Tibial nerve (tissue), 4 donors: ENCODE results near the gene PRKCZ. TPM values are rescaled to one million over a fixed set of nuclear protein-coding genes. Genes with fewer than 3 reads are reported as not detected.

Experiments used
- DNase-seq, 2 donors: peaks; one replicate each; pipeline ENCODE4 v3.0.0-alpha.2; 2019; ENCODE audit warnings: low spot score in 2 of 2
- H3K27ac ChIP-seq, 4 donors: fragments of 200-600 bp; sonication (generic) in 3 of 4; one replicate each; pipeline ENCODE4 v1.5.1; 2017 to 2019; ENCODE audit warnings: mild to moderate bottlenecking in 1 of 4
- H3K27me3 ChIP-seq, 2 donors: fragments of 200-600 bp; sonication (generic) in 1 of 2; one replicate each; pipeline versions ENCODE4 v1.5.1 to v1.6.0; 2017 to 2019
- H3K36me3 ChIP-seq, 3 donors: fragments of 200-600 bp; sonication (generic); one replicate each; pipeline ENCODE4 v1.5.1; 2018 to 2019
- H3K4me1 ChIP-seq, 4 donors: fragments of 200-600 bp; sonication (generic) in 3 of 4; one replicate each; pipeline ENCODE4 v1.5.1; 2017 to 2019
- H3K4me3 ChIP-seq, 4 donors: fragments of 200-600 bp; sonication (generic) in 3 of 4; one replicate each; pipeline ENCODE4 v1.5.1; 2017 to 2019; ENCODE audit warnings: mild to moderate bottlenecking in 1 of 4, moderate library complexity in 1 of 4
- H3K9me3 ChIP-seq, 4 donors: fragments of 200-600 bp; sonication (generic) in 3 of 4; one replicate each; pipeline ENCODE4 v1.5.1; 2017 to 2019
- CTCF ChIP-seq, 5 experiments: fragments of 200-600 bp in 3 of 5; fragments of 450-650 bp in 2 of 5; sonication (generic) in 3 of 5; IDR thresholded peaks; one replicate each; pipeline ENCODE4 v1.5.1; 2016 to 2019; ENCODE audit warnings: antibody characterized with exemption in 5 of 5, mild to moderate bottlenecking in 3 of 5, moderate library complexity in 2 of 5
- EP300 ChIP-seq, 2 donors: sonication (generic); formaldehyde crosslinking; IDR thresholded peaks; one replicate each; pipeline ENCODE4 v1.6.1; 2017; ENCODE audit warnings: antibody characterized with exemption in 2 of 2, mild to moderate bottlenecking in 1 of 2
- POLR2A ChIP-seq, 2 donors: fragments of 450-650 bp; IDR thresholded peaks; one replicate each; pipeline ENCODE4 v1.6.1; 2017; ENCODE audit warnings: antibody characterized with exemption in 2 of 2, mild to moderate bottlenecking in 2 of 2, moderate library complexity in 2 of 2
- whole genome bisulfite sequencing, 2 donors: methylation state at CpG; one replicate each; pipeline ENCODE4 v1.1.5; 2018; 5-methylcytosine and 5-hydroxymethylcytosine counted together
- total RNA-seq, 4 donors: library from RNA; depleted of rRNA; stranded (reverse); fragments of >200 nt; gene quantifications; one replicate each; pipeline ENCODE4 v1.1.0, GENCODE V29; 2016

Gene PRKCZ
- total RNA-seq, 4 donors from 2014 or later, result 2.0 to 3.9 (median 2.8) TPM

- H3K4me3 ChIP-seq, result no peak overlapping the region
- peaks cover 0 to 11% (median 0%) of the 10 kb centered on the region in 4 donors for H3K4me1 ChIP-seq
- no peaks in the 10 kb centered on the region for H3K36me3 ChIP-seq
- H3K9me3 ChIP-seq, result peaks cover 0 to under 1% (median 0%) of the 10 kb centered on the region in 4 donors
- DNase-seq, result no peak
- H3K27ac ChIP-seq, result no peak overlapping the region
- 89 to 92% methylated on average over 18 of the region's 18 CpGs for WGBS, 2 donors
- no peak for TF ChIP-seq CTCF (IDR thresholded peaks at IDR 0.05)
- TF ChIP-seq EP300 (IDR thresholded peaks at IDR 0.05), result no peak
- no peak for TF ChIP-seq POLR2A (IDR thresholded peaks at IDR 0.05)
- H3K27me3 ChIP-seq, result no peaks in the 10 kb centered on the region
These were observed 108.9 kb downstream of the PRKCZ start for GRCh38 chr1:2159124-2159523.

GRCh38 chr1:2160451-2161300 lies 110.5 kb downstream of the PRKCZ start:
- WGBS, 2 donors, result 88% methylated on average over 30 to 33 of the region's 34 CpGs
- no peak for DNase-seq
- H3K27me3 ChIP-seq, result no peaks in the 10 kb centered on the region
- no peaks in the 10 kb centered on the region for H3K36me3 ChIP-seq
- H3K4me1 ChIP-seq, result peaks cover 0 to 11% (median 0%) of the 10 kb centered on the region in 4 donors
- no peak for TF ChIP-seq CTCF (IDR thresholded peaks at IDR 0.05)
- no peak for TF ChIP-seq EP300 (IDR thresholded peaks at IDR 0.05)
- no peak overlapping the region for H3K27ac ChIP-seq
- H3K4me3 ChIP-seq, result no peak overlapping the region
- H3K9me3 ChIP-seq, result peaks cover 0 to 3% (median 0%) of the 10 kb centered on the region in 4 donors

GRCh38 chr1:2163205-2163604 lies 113.0 kb downstream of the PRKCZ start:
- no peak for DNase-seq
- no peaks in the 10 kb centered on the region for H3K36me3 ChIP-seq
- TF ChIP-seq POLR2A (IDR thresholded peaks at IDR 0.05), result no peak
- no peak for TF ChIP-seq EP300 (IDR thresholded peaks at IDR 0.05)
- TF ChIP-seq CTCF (IDR thresholded peaks at IDR 0.05), result no peak
- H3K27ac ChIP-seq, result no peak overlapping the region
- H3K9me3 ChIP-seq, result peaks cover 0 to 3% (median 0%) of the 10 kb centered on the region in 4 donors
- 67 to 74% methylated on average over 5 to 7 of the region's 7 CpGs for WGBS, 2 donors
- peaks cover 0 to 5% (median 0%) of the 10 kb centered on the region in 4 donors for H3K4me1 ChIP-seq
- no peak overlapping the region for H3K4me3 ChIP-seq
- no peaks in the 10 kb centered on the region for H3K27me3 ChIP-seq

- WGBS, 2 donors, result 78 to 87% methylated on average over 19 of the region's 19 CpGs
- no peak overlapping the region for H3K27ac ChIP-seq
- H3K27me3 ChIP-seq, result no peaks in the 10 kb centered on the region
- TF ChIP-seq POLR2A (IDR thresholded peaks at IDR 0.05) (no peak), CTCF (IDR thresholded peaks at IDR 0.05) (no peak), EP300 (IDR thresholded peaks at IDR 0.05) (no peak)
- no peak overlapping the region for H3K4me3 ChIP-seq
- H3K36me3 ChIP-seq, result no peaks in the 10 kb centered on the region
- peaks cover 0 to 3% (median 0%) of the 10 kb centered on the region in 4 donors for H3K9me3 ChIP-seq
- no peak for DNase-seq
- no peaks in the 10 kb centered on the region for H3K4me1 ChIP-seq
These were observed 115.4 kb downstream of the PRKCZ start for GRCh38 chr1:2165646-2166045.

- DNase-seq, result no peak
- no peak overlapping the region for H3K4me3 ChIP-seq
- H3K27ac ChIP-seq, result no peak overlapping the region
- peaks cover 0 to 3% (median 0%) of the 10 kb centered on the region in 4 donors for H3K9me3 ChIP-seq
- H3K36me3 ChIP-seq, result no peaks in the 10 kb centered on the region
- TF ChIP-seq EP300 (IDR thresholded peaks at IDR 0.05) (no peak), POLR2A (IDR thresholded peaks at IDR 0.05) (no peak), CTCF (IDR thresholded peaks at IDR 0.05) (no peak)
- no peaks in the 10 kb centered on the region for H3K4me1 ChIP-seq
- 79 to 84% methylated on average over 12 to 13 of the region's 14 CpGs for WGBS, 2 donors
- no peaks in the 10 kb centered on the region for H3K27me3 ChIP-seq
These were observed 116.0 kb downstream of the PRKCZ start for GRCh38 chr1:2166254-2166653.
